SK-N-DZ (cell line): Measurements from ENCODE around the gene PTPRG.

Experiments used
- DNase-seq: peaks from one replicate; pipeline ENCODE4 v3.0.0-alpha.2; 2015; ENCODE audit warnings: low spot score

Gene PTPRG

DNA sequence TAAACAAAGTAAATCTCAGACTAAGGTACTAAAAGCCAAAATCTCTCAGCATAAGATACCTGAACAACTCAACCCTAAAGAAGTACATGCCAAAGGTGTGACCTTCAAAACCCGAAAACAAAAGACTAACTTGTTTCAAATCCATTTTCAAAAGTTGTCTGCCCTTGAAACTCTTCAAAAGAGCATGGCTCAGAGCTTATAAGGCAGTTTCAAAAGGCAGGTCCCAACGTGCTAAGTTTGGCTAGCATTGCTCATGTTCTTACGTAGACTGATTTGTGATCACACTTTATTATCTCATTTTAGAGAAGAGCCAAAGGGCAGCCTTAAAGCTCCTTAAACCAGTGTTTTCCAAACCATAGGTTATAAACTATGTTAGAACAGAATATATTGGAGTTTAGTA, 699.8 kb downstream of the PTPRG start:
- no peak for DNase-seq

DNA sequence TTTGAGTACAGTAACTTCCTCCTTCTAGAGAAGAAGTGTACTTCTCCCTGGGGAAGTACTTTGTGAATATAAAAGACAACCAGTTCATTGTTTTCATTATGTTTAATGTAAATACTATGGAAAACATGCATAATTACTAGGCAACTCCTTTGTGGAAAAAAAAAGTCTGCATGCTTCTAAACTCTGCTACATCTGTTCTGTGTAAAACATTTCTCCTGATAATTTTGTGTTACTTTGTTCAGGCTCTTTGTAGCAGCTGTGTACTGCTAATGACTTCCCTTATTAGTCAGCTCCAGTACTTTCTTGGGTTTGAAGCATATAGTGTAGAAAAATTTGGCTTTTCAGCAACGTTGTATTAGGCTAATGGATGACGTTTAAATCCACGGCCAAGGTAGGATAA, 700.4 kb downstream of the PTPRG start:
- no peak for DNase-seq

GRCh38 chr3:62265528-62265927, 704.2 kb downstream of the PTPRG start:
- DNase-seq, result no peak

- no peak for DNase-seq
These were observed 705.4 kb downstream of the PTPRG start for GRCh38 chr3:62266668-62267283.

- DNase-seq, result no peak
These were observed 715.3 kb downstream of the PTPRG start for GRCh38 chr3:62276658-62277180.

DNA sequence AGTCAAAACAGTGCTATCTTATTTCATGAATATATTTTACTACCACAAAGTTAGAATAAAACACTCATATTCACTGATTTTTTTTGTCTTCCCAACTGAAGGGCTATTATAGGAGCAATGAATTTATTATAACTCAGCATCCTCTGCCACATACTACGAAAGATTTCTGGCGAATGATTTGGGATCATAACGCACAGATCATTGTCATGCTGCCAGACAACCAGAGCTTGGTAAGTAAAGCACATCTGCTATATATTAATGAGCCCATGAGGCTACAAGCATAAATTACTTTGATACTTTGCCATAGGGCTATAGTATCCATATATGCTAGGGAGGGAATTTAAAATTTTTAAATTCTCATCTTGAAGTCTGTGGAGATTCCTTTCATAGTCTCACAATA, 716.1 kb downstream of the PTPRG start:
- no peak for DNase-seq

GRCh38 chr3:62277986-62278385, 716.6 kb downstream of the PTPRG start:
- no peak for DNase-seq

DNA sequence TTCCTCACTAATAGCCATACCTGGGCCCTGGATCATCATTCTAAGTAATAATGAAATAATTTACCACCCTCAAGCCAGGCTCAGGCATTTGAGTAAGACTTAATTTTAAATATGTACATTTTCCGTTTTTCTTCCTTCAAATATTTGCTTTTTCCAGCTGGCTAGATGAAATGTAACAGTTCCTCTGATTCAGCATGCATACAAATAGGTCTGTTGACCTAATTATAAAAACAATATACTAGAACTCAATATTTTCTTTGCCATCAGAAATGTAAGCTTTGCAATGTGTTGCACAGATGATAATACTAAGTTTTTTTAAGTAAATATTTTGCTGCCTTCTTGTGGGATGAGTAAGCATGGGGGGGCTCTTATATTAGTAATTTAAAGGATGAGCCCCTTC, 720.4 kb downstream of the PTPRG start:
- DNase-seq, result no peak

DNA sequence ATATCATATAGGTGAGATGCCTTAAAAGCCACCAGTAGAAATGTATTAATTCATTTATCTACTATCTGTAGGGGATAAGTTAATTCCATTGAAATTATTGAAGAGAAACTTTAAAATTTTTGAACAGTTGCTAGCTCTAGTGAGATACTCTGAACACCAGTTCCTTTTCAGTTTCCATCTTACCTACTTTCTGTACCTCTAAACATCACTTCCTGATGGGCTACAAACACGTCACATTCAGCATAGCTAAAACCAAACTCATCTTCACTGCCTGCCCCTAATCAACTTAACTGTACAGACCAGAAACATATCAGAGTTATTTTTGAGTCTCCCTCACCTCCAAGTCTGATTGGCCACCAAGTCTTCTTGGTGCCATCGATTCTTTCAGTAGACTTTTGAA, 723.1 kb downstream of the PTPRG start:
- DNase-seq, result no peak

GRCh38 chr3:62287392-62287927, 726.1 kb downstream of the PTPRG start:
- DNase-seq, result no peak

- no peak for DNase-seq
These were observed 728.6 kb downstream of the PTPRG start for GRCh38 chr3:62289922-62290321.

GRCh38 chr3:62293051-62293780, 731.8 kb downstream of the PTPRG start:
- DNase-seq, result no peak

DNA sequence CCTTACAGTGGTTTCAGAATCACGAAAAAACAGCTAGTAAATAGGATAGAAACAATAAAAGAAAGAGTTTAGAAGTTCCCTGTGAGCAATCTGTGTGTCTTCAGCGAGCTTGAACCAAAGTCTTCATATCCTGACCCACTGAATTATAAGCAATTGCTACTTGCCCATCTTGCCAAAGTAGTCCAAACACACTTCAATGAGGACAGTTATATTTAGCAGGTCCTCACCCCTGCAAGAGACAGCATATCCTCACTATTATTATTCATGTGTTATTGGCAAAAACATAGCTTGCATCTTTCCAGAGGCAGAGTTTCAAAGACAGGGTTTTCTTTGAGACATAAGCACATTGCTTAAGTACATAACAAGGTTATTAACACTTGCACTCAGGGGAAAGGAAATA, 734.2 kb downstream of the PTPRG start:
- no peak for DNase-seq

- no peak for DNase-seq
These were observed 739.2 kb downstream of the PTPRG start for GRCh38 chr3:62300617-62301016.

DNA sequence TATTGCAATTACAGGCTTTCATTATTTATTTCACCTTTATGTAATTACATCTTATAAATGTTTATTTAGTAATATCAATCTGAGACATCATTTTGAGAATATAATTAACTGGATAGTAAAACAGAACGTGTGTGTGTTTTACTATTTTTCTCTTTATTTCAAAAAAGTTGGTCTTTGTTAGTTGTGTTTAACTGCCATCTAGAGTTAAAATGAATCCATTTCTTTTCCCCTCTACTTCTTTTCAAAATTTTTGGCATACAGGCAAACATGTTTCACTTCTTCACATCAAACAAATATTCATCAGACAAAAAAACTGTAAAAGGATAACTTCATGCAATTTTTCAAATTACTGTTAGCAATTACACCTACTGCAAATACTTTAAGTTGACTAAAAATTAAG, 750.8 kb downstream of the PTPRG start:
- DNase-seq, result no peak

- no peak for DNase-seq
These were observed 755.2 kb downstream of the PTPRG start for GRCh38 chr3:62316525-62316924.

DNA sequence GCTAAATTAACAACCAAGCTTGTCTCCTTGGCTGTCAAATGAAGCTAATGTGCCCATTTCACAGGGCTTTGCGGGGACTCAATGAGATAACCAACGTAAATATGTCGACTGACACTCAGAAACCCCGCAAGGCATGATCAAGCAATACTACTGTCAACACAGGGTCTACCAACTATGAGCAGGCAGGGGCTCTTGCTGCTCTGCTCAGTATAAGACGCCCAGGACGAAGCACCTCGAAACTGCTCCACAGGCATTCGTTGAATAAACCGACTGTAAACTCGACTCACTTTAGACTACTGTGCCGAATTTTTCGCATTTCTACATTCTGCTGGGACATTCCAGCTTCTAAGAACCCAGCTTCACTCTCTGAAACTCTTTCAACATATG, 757.0 kb downstream of the PTPRG start:
- peak; percentile 4 for DNase-seq

DNA sequence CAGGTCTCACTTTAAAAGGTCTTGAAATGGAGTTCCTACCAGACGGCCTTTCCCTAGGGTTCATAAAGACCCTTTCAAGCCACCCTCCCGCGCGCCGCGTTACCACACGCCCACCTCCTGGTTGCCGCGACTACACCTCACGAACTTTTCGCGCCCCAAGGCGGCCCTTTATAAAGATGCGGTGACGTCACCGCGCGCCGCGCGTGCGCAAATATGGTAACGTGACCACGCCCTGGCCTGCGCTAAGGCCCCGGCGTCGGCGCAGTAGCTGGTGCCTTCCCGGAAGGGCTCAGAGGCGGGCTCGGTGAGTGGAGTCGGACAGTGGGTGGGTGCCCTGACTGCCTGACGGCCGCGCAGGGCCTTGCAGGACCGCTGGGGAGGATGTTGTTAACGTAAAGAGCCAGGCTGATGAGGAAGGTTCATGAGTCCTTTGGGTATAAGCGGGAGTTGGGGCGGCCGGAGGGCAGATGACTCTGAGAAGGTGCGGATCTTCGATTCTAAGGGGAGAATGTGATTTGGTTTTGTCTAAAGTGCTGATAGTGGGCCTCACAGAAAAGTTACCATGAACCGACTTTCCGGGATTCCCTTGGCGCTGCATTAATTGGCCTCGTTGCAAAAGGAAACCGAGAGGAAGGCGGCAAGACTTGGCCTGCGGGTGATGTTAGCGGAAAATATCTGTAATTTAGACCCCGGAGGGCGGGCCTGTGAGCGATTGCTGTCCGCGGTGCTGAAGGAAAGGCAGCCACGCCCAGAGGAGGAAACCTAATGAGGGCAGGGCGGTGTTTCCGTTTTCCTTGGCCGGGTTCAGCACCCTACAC, 757.6 kb downstream of the PTPRG start:
- DNase-seq, result peak; percentile 83

GRCh38 chr3:62319570-62320243, 758.3 kb downstream of the PTPRG start:
- no peak for DNase-seq

DNA sequence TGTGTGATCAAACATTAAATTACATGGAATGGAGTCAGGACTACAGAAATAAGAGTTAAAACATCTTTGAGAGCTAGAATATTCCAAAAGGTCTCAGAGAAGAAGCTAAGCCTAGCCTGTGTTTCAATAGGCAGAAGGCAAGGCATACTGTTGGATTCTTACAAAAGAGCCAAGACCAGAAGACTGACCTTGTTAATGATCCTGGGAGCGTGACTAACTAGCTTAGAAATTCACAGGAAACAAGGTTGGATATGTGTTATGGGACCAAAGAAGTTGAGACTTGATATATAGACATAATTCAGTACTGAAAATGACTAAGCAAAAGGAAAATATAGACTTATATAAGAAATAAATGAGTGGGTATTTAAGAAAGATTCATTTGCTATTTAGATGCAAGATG, 761.9 kb downstream of the PTPRG start:
- no peak for DNase-seq

GRCh38 chr3:62325896-62326295, 764.5 kb downstream of the PTPRG start:
- no peak for DNase-seq

DNA sequence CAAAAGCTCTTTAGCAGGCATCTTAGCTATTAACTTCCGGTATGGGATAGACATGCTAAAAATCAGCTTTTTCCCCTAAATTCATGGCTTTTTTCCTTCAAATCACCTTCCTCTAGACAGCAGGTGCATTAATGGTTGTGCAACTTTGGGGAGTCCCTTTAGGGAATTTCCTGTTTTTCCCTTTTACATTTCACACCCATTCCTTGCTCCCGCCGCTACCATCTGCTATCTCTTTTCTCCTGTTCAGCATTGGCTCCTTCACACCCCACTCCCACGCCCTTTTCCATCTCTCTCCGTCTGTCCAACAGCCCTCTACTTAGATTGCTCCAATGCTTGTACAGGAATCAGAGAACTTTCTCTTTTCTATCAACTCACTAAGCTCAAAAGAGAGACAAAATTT, 768.6 kb downstream of the PTPRG start:
- DNase-seq, result no peak
